ENCODE measurements around the gene HEPH. TPM values are rescaled to one million over a fixed set of nuclear protein-coding genes. Genes with fewer than 3 reads are reported as not detected.
"Not testable (repeated sequence)": the region's sequence is repeated elsewhere in the genome, so short reads cannot be mapped to it uniquely, and the experiment has no call there.

Gene HEPH, protein sequence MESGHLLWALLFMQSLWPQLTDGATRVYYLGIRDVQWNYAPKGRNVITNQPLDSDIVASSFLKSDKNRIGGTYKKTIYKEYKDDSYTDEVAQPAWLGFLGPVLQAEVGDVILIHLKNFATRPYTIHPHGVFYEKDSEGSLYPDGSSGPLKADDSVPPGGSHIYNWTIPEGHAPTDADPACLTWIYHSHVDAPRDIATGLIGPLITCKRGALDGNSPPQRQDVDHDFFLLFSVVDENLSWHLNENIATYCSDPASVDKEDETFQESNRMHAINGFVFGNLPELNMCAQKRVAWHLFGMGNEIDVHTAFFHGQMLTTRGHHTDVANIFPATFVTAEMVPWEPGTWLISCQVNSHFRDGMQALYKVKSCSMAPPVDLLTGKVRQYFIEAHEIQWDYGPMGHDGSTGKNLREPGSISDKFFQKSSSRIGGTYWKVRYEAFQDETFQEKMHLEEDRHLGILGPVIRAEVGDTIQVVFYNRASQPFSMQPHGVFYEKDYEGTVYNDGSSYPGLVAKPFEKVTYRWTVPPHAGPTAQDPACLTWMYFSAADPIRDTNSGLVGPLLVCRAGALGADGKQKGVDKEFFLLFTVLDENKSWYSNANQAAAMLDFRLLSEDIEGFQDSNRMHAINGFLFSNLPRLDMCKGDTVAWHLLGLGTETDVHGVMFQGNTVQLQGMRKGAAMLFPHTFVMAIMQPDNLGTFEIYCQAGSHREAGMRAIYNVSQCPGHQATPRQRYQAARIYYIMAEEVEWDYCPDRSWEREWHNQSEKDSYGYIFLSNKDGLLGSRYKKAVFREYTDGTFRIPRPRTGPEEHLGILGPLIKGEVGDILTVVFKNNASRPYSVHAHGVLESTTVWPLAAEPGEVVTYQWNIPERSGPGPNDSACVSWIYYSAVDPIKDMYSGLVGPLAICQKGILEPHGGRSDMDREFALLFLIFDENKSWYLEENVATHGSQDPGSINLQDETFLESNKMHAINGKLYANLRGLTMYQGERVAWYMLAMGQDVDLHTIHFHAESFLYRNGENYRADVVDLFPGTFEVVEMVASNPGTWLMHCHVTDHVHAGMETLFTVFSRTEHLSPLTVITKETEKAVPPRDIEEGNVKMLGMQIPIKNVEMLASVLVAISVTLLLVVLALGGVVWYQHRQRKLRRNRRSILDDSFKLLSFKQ
- total RNA-seq (2014; rRNA removed; shearing (Covaris generic); ENCODE audit: low replicate concordance) = not detected in 2 replicates

- DNase-seq = no peak
- Histone ChIP-seq H3K36me3 (ENCODE audit: insufficient read depth, low read length) (no peaks in the 10 kb centered on the region), H4K20me1 (ENCODE audit: insufficient read depth, low read depth, low read length) (no peaks in the 10 kb centered on the region), H3K4me3 (ENCODE audit: low read length) (no peak within 1 kb of the TSS), H3K9me2 (replicated peaks; ENCODE audit: insufficient read depth, low read length) (no peaks in the 10 kb centered on the region; the same call in 1 of the 2 replicates), H3K79me2 (ENCODE audit: low read length) (no peaks in the 10 kb centered on the region), H3K4me2 (ENCODE audit: low read depth, low read length, poor library complexity, severe bottlenecking) (no peak within 1 kb of the TSS), H3K9me3 (ENCODE audit: low read length) (no peaks in the 10 kb centered on the region; the same call in 1 of the 2 replicates), H3K27me3 (ENCODE audit: low read length) (no peaks in the 10 kb centered on the region), H3K4me1 (ENCODE audit: low read length) (no peaks in the 10 kb centered on the region), H3K27ac (ENCODE audit: low read length) (no peak within 1 kb of the TSS), H3K9ac (ENCODE audit: low read length) (no peak within 1 kb of the TSS), H2AFZ (ENCODE audit: low read length) (no peak within 1 kb of the TSS)
These were observed at the start of gene HEPH for GRCh38 chrX:66163849-66164411. TSS of gene HEPH (plus strand) at chrX:66164247. CDS start at chrX:66170571, 6,324 bp downstream.

- H3K4me1 ChIP-seq (ENCODE audit: low read length); H3K36me3 ChIP-seq (ENCODE audit: insufficient read depth, low read length); H3K4me3 ChIP-seq (ENCODE audit: low read length); DNase-seq; H3K27ac ChIP-seq (ENCODE audit: low read length); H3K4me2 ChIP-seq (ENCODE audit: low read depth, low read length, poor library complexity, severe bottlenecking); H3K79me2 ChIP-seq (ENCODE audit: low read length); H3K9me2 ChIP-seq (replicated peaks; ENCODE audit: insufficient read depth, low read length); H3K9me3 ChIP-seq (ENCODE audit: low read length); H3K27me3 ChIP-seq (ENCODE audit: low read length); H4K20me1 ChIP-seq (ENCODE audit: insufficient read depth, low read depth, low read length); H2AFZ ChIP-seq (ENCODE audit: low read length); H3K9ac ChIP-seq (ENCODE audit: low read length): not testable (repeated sequence)
These were observed 45.3 kb upstream of the HEPH start for GRCh38 chrX:66118722-66119121.

- not testable (repeated sequence) for H2AFZ ChIP-seq (ENCODE audit: low read length); H3K9ac ChIP-seq (ENCODE audit: low read length); H3K4me3 ChIP-seq (ENCODE audit: low read length); H3K4me1 ChIP-seq (ENCODE audit: low read length); H3K9me3 ChIP-seq (ENCODE audit: low read length); H3K36me3 ChIP-seq (ENCODE audit: insufficient read depth, low read length); H3K4me2 ChIP-seq (ENCODE audit: low read depth, low read length, poor library complexity, severe bottlenecking); H3K79me2 ChIP-seq (ENCODE audit: low read length); H4K20me1 ChIP-seq (ENCODE audit: insufficient read depth, low read depth, low read length); H3K27me3 ChIP-seq (ENCODE audit: low read length); H3K27ac ChIP-seq (ENCODE audit: low read length); DNase-seq; H3K9me2 ChIP-seq (replicated peaks; ENCODE audit: insufficient read depth, low read length)
These were observed 42.7 kb upstream of the HEPH start for GRCh38 chrX:66121354-66121753.

DNA sequence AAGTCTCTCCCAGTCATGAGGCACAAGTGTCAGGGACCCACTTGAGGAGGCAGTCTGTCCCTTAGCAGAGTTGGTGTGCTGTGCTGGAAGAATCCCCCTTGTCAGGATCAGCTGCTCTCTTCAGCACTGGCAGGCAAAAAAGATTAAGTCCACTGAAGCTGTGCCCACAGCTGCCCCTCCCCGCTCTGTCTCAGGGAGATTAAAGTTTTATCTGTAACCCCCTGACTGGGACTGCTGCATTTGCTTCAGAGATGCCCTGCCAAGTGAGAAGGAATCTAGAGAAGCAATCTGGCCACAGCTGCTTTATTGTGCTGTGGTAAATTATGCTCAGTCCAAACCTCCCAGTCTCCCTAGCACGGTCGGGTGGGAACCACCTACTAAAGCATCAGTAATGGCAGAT, 37.4 kb upstream of the HEPH start:
- H3K4me1 ChIP-seq (ENCODE audit: low read length) = no peaks in the 10 kb centered on the region
- H3K79me2 ChIP-seq (ENCODE audit: low read length) = no peaks in the 10 kb centered on the region
- no peak overlapping the region for H3K4me2 ChIP-seq (ENCODE audit: low read depth, low read length, poor library complexity, severe bottlenecking)
- H3K9me3 ChIP-seq (ENCODE audit: low read length) = no peaks in the 10 kb centered on the region
- H4K20me1 ChIP-seq (ENCODE audit: insufficient read depth, low read depth, low read length) = no peaks in the 10 kb centered on the region
- no peak for DNase-seq
- no peaks in the 10 kb centered on the region for H3K27me3 ChIP-seq (ENCODE audit: low read length)
- H3K27ac ChIP-seq (ENCODE audit: low read length) = no peak overlapping the region
- no peaks in the 10 kb centered on the region for H3K36me3 ChIP-seq (ENCODE audit: insufficient read depth, low read length)
- H3K9ac ChIP-seq (ENCODE audit: low read length) = no peak overlapping the region
- no peaks in the 10 kb centered on the region for H3K9me2 ChIP-seq (replicated peaks; ENCODE audit: insufficient read depth, low read length)
- no peak overlapping the region for H3K4me3 ChIP-seq (ENCODE audit: low read length)
- no peak overlapping the region for H2AFZ ChIP-seq (ENCODE audit: low read length)

DNA sequence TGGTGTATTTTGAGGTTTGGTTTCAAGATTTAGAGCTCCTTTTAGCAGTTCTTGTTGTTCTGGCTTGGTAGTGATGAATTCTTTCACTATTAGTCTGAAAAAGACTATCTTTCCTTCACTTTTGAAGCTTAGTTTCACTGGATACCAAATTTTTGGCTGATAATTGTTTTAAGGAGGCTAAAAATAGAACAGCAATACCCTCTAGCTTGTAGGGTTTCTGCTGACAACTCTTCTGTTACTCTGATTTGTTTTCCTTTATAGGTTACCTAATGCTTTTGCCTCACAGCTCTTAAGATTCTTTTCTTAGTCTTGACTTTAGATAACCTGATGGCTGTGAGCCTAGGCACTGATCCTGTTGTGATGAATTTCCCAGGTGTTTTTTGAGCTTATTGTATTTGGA, 33.6 kb upstream of the HEPH start:
- Histone ChIP-seq H2AFZ (ENCODE audit: low read length) (no peak overlapping the region), H3K4me2 (ENCODE audit: low read depth, low read length, poor library complexity, severe bottlenecking) (no peak overlapping the region), H3K4me1 (ENCODE audit: low read length) (no peaks in the 10 kb centered on the region), H3K27me3 (ENCODE audit: low read length) (no peaks in the 10 kb centered on the region), H3K4me3 (ENCODE audit: low read length) (no peak overlapping the region), H3K36me3 (ENCODE audit: insufficient read depth, low read length) (no peaks in the 10 kb centered on the region), H3K9ac (ENCODE audit: low read length) (no peak overlapping the region), H3K9me3 (ENCODE audit: low read length) (no peaks in the 10 kb centered on the region; the same call in 1 of the 2 replicates), H3K79me2 (ENCODE audit: low read length) (no peaks in the 10 kb centered on the region), H3K9me2 (replicated peaks; ENCODE audit: insufficient read depth, low read length) (no peaks in the 10 kb centered on the region), H4K20me1 (ENCODE audit: insufficient read depth, low read depth, low read length) (no peaks in the 10 kb centered on the region), H3K27ac (ENCODE audit: low read length) (no peak overlapping the region)
- no peak for DNase-seq

GRCh38 chrX:66135284-66135683, 28.8 kb upstream of the HEPH start:
- not testable (repeated sequence) for H3K27me3 ChIP-seq (ENCODE audit: low read length); H3K36me3 ChIP-seq (ENCODE audit: insufficient read depth, low read length); H4K20me1 ChIP-seq (ENCODE audit: insufficient read depth, low read depth, low read length); H3K4me2 ChIP-seq (ENCODE audit: low read depth, low read length, poor library complexity, severe bottlenecking); H3K9me3 ChIP-seq (ENCODE audit: low read length); DNase-seq; H3K9me2 ChIP-seq (replicated peaks; ENCODE audit: insufficient read depth, low read length); H3K79me2 ChIP-seq (ENCODE audit: low read length); H3K4me1 ChIP-seq (ENCODE audit: low read length); H3K4me3 ChIP-seq (ENCODE audit: low read length); H3K27ac ChIP-seq (ENCODE audit: low read length); H3K9ac ChIP-seq (ENCODE audit: low read length); H2AFZ ChIP-seq (ENCODE audit: low read length)

- DNase-seq = no peak
- Histone ChIP-seq H3K36me3 (ENCODE audit: insufficient read depth, low read length) (no peaks in the 10 kb centered on the region), H3K27me3 (ENCODE audit: low read length) (no peaks in the 10 kb centered on the region), H3K4me2 (ENCODE audit: low read depth, low read length, poor library complexity, severe bottlenecking) (no peak overlapping the region), H3K9ac (ENCODE audit: low read length) (no peak overlapping the region), H3K4me3 (ENCODE audit: low read length) (no peak overlapping the region), H3K4me1 (ENCODE audit: low read length) (no peaks in the 10 kb centered on the region), H3K9me2 (replicated peaks; ENCODE audit: insufficient read depth, low read length) (no peaks in the 10 kb centered on the region), H2AFZ (ENCODE audit: low read length) (no peak overlapping the region), H3K9me3 (ENCODE audit: low read length) (peaks cover 9% of the 10 kb centered on the region), H4K20me1 (ENCODE audit: insufficient read depth, low read depth, low read length) (no peaks in the 10 kb centered on the region), H3K27ac (ENCODE audit: low read length) (no peak overlapping the region), H3K79me2 (ENCODE audit: low read length) (no peaks in the 10 kb centered on the region)
These were observed 21.7 kb upstream of the HEPH start for GRCh38 chrX:66142351-66142750.

Measured in Karpas-422 (cell line).